RWPE1 (cell line): ENCODE measurements around the gene MECP2.
"Not testable (repeated sequence)": the region's sequence is repeated elsewhere in the genome, so short reads cannot be mapped to it uniquely, and the experiment has no call there.

Source experiments
- CTCF ChIA-PET: fragments of 350-600 bp; sonication (Branson Sonifier 250); formaldehyde crosslinking; extraction: SDS; loops from one replicate; lab custom pipeline; 2021; lab: Yijun Ruan, JAX
- POLR2A ChIA-PET: fragments of 400-600 bp; formaldehyde crosslinking; extraction: SDS; loops from one replicate; lab custom pipeline; 2020; ENCODE audit warnings: antibody characterized with exemption; ENCODE audit not compliant: low non-redundant PET; lab: Yijun Ruan, JAX
- DNase-seq: peaks from one replicate; pipeline ENCODE4 v3.0.0; 2012; ENCODE audit warnings: low spot score
- H3K27ac ChIP-seq: fragments of 450-650 bp; 2 replicates; pipeline ENCODE4 v1.5.1; 2017
- TF ChIP-seq, protein P1 (sequence below): fragments of 450-650 bp; conservative IDR thresholded peaks from 2 replicates; pipeline ENCODE4 v1.5.1; 2017; ENCODE audit warnings: low read depth, mild to moderate bottlenecking

MECP2 gene

DNA sequence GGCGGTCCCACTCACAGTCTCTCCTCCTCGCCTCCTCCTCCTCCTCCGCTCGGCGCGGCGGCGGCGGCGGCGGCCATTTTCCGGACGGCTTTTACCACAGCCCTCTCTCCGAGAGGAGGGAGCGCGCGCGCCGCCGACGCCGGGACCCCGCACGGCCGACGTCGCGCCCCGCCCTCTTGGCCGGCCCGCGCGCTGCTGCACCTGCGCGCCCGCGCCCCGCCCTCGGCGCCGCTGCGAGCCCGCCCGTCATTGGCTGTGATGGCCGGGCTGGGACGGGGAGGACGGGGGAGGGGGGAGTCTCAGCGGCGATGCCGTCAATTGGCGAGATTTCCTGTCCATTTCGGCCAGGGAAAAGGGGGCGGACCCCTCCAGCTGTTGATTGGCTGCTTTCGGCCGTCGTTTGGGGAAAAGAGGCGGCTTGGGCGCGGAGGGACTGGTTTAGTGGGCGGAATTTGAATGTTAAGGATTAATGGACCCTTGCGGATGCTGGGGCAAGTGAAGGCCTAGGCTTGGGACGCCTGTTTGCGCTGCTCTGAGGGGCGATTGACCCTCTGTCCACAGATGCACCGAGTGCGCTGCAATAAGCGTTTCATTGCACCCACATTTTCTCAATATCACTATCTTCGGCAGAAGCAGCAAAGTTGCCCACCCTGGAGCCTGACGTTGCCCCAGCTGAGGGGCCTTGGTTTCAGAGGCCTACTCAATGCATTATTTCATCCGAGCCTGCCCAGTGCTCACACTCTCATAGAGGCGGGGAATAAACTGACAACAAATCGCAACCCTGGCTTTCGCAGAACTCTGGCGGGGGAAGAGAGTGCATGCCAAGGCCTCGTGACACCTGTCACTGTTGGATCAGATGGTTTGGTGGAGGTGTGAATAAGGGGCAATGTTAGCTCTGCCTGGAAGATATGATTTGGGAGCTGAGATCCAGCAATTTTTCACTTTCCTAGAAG is at the start of gene MECP2:
Gene MECP2 (minus strand): TSS at position 129 of the 953 bp plus-strand sequence.
- TF ChIP-seq, protein P1, sequence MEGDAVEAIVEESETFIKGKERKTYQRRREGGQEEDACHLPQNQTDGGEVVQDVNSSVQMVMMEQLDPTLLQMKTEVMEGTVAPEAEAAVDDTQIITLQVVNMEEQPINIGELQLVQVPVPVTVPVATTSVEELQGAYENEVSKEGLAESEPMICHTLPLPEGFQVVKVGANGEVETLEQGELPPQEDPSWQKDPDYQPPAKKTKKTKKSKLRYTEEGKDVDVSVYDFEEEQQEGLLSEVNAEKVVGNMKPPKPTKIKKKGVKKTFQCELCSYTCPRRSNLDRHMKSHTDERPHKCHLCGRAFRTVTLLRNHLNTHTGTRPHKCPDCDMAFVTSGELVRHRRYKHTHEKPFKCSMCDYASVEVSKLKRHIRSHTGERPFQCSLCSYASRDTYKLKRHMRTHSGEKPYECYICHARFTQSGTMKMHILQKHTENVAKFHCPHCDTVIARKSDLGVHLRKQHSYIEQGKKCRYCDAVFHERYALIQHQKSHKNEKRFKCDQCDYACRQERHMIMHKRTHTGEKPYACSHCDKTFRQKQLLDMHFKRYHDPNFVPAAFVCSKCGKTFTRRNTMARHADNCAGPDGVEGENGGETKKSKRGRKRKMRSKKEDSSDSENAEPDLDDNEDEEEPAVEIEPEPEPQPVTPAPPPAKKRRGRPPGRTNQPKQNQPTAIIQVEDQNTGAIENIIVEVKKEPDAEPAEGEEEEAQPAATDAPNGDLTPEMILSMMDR: no peak
- DNase-seq: peak; percentile 98
- peak within 1 kb of the TSS; percentile 82 for H3K27ac ChIP-seq
- ChIA-PET POLR2A (interaction anchor here (0.8 kb wide), 1 partner anchor 18 kb away, joined by 3 read pairs; no protein-coding TSS in a partner anchor), CTCF (no interaction called here)

DNA sequence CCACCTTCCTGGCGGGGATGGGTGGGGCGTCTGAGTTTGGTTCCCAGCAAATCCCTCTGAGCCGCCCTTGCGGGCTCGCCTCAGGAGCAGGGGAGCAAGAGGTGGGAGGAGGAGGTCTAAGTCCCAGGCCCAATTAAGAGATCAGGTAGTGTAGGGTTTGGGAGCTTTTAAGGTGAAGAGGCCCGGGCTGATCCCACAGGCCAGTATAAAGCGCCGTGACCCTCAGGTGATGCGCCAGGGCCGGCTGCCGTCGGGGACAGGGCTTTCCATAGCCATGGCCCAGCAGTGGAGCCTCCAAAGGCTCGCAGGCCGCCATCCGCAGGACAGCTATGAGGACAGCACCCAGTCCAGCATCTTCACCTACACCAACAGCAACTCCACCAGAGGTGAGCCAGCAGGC is 46.5 kb upstream of the MECP2 start, which contains the start of gene OPN1LW:
Gene OPN1LW (plus strand): TSS at position 234 of the 400 bp plus-strand sequence. CDS start 41 bp downstream, at position 275.
- H3K27ac ChIP-seq, CTCF ChIA-PET, POLR2A ChIA-PET, DNase-seq: not testable (repeated sequence)

DNA sequence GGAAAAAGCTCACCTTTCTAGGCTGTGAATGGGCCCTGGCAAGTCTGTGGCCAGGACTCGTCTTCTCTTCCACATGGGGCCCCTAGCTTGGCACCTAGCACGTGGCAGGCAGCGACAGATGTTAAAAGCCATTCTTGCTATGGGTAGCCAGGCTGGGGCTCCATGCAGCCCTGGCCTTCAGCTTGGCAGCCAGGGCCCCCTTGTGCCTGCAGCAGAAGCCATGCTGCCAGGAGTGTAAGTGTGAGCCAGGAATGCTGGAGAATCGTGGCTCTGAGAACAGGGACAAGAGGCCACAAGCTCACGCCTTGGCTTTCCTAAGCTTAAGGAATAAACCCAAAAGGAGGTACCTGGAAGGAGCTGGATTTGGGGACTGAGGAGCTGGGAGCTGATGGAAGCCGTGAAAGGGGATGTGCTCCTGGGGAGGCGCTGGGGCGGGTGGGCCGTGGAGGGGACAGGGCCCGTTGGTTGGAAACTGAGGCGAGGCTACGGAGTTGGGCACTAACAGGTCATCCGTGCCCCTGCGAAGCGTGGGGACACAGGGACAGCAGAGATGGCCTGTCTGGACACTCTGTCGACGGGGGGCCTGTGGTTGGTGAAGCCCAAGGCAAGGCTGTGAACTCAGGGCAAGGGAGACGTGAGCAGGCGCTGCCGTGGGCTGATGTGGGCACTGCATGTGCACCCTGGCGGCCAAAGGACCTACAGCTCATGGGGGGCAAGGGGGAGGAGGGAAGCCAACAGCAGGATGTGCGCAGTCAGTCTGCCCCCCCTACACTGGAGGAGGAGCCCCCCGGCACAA is 45.6 kb upstream of the MECP2 start:
- CTCF ChIA-PET: no interaction called here
- POLR2A ChIA-PET: no interaction called here
- DNase-seq: no peak
- TF ChIP-seq, protein P1: no peak
- H3K27ac ChIP-seq: no peak overlapping the region

DNA sequence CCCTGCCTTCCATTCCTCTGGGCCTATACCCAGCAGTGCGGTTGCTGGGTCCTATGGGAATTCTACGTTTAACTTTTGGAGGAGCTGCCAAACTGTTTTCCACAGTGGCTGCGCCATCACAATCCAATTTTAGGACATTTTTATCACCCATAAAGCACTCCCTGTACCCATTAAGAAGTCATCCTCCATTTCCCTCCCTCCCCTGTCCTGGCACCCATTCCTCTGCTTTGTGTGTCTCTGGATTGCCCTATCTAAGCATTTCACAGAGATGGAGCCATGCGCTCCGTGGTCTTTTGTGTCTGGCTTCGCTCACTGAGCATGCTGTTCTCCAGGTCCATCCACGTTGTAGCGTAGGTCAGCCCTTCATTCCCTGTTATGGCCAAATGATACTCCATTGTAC is 44.9 kb upstream of the MECP2 start:
- DNase-seq: no peak
- no peak overlapping the region for H3K27ac ChIP-seq
- CTCF ChIA-PET: no interaction called here
- POLR2A ChIA-PET: no interaction called here
- TF ChIP-seq, protein P1: no peak

DNA sequence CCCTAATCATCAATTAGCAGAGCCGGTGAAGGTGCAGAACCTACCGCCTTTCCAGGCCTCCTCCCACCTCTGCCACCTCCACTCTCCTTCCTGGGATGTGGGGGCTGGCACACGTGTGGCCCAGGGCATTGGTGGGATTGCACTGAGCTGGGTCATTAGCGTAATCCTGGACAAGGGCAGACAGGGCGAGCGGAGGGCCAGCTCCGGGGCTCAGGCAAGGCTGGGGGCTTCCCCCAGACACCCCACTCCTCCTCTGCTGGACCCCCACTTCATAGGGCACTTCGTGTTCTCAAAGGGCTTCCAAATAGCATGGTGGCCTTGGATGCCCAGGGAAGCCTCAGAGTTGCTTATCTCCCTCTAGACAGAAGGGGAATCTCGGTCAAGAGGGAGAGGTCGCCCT is 43.2 kb upstream of the MECP2 start:
- POLR2A ChIA-PET: no interaction called here
- CTCF ChIA-PET: no interaction called here
- no peak for DNase-seq
- TF ChIP-seq, protein P1: no peak
- no peak overlapping the region for H3K27ac ChIP-seq

DNA sequence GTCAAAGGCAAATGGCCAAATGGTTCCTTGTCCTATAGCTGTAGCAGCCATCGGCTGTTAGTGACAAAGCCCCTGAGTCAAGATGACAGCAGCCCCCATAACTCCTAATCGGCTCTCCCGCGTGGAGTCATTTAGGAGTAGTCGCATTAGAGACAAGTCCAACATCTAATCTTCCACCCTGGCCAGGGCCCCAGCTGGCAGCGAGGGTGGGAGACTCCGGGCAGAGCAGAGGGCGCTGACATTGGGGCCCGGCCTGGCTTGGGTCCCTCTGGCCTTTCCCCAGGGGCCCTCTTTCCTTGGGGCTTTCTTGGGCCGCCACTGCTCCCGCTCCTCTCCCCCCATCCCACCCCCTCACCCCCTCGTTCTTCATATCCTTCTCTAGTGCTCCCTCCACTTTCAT is 42.7 kb upstream of the MECP2 start:
- POLR2A ChIA-PET: no interaction called here
- H3K27ac ChIP-seq: no peak overlapping the region
- CTCF ChIA-PET: no interaction called here
- TF ChIP-seq, protein P1: no peak
- DNase-seq: no peak
